ENCODE results near the gene LRRC23.

DNA sequence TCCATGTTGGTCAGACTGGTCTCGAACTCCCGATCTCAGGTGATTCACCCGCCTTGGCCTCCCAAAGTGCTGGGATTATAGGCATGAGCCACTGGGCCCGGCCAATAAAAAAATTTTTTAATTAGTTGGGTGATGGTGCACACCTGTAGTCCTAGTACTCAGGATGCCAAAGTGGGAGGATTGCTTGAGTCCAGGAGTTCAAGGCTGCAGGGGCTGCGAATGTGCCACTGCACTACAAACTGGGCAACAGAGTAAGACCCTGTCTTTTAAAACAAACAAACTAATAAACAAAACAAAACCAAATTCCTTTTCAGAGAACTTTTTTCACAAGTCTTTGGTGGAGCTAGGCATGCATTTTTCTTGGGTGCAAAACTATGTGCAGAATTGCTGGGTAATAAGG is 21.4 kb upstream of the LRRC23 start:
- TF ChIP-seq EP300 (IDR thresholded peaks at IDR 0.05) (no peak), POLR2AphosphoS5 (IDR thresholded peaks at IDR 0.05) (no peak), POLR2A (IDR thresholded peaks at IDR 0.05) (no peak)
- TF ChIP-seq, protein P1, sequence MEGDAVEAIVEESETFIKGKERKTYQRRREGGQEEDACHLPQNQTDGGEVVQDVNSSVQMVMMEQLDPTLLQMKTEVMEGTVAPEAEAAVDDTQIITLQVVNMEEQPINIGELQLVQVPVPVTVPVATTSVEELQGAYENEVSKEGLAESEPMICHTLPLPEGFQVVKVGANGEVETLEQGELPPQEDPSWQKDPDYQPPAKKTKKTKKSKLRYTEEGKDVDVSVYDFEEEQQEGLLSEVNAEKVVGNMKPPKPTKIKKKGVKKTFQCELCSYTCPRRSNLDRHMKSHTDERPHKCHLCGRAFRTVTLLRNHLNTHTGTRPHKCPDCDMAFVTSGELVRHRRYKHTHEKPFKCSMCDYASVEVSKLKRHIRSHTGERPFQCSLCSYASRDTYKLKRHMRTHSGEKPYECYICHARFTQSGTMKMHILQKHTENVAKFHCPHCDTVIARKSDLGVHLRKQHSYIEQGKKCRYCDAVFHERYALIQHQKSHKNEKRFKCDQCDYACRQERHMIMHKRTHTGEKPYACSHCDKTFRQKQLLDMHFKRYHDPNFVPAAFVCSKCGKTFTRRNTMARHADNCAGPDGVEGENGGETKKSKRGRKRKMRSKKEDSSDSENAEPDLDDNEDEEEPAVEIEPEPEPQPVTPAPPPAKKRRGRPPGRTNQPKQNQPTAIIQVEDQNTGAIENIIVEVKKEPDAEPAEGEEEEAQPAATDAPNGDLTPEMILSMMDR (IDR thresholded peaks at IDR 0.05): no peak

All from suprapubic skin (tissue), 4 donors.